HL-60 (cell line): ENCODE data around the gene MLST8.

Experiments used
- POLR2AphosphoS5 ChIP-seq: IDR thresholded peaks from 2 replicates; pipeline ENCODE4 v1.6.1; 2012; ENCODE audit warnings: low read depth
- REST ChIP-seq: IDR thresholded peaks from 2 replicates; pipeline ENCODE4 v1.6.1; 2012; ENCODE audit warnings: low read depth; ENCODE audit not compliant: insufficient replicate concordance
- SPI1 ChIP-seq: IDR thresholded peaks from 2 replicates; pipeline ENCODE4 v1.6.1; 2012; ENCODE audit warnings: low read depth, mild to moderate bottlenecking, borderline replicate concordance
- TF ChIP-seq, protein P1 (sequence below): IDR thresholded peaks from one replicate; pipeline ENCODE4 v1.5.1; 2011; ENCODE audit warnings: low read length, control low read depth, inconsistent platforms; ENCODE audit not compliant: insufficient read depth

DNA sequence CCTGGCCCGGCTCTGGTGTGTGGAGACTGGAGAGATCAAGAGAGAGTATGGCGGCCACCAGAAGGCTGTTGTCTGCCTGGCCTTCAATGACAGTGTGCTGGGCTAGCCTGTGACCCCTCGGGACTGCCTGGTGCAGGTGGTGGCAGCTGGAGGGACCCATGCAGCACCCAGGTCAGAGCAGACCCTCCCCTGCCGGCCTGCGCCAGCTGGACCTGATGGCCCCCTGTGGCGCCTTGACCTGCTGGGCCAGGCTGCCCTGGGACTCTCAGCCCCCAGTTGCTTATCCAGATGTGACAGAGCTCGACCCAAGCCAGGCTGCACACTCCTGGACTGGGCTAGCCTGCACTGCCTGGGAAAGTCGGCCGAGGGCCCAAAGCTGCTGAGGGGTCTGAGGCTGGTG, 3.5 kb downstream of the MLST8 start:
- TF ChIP-seq, protein P1, sequence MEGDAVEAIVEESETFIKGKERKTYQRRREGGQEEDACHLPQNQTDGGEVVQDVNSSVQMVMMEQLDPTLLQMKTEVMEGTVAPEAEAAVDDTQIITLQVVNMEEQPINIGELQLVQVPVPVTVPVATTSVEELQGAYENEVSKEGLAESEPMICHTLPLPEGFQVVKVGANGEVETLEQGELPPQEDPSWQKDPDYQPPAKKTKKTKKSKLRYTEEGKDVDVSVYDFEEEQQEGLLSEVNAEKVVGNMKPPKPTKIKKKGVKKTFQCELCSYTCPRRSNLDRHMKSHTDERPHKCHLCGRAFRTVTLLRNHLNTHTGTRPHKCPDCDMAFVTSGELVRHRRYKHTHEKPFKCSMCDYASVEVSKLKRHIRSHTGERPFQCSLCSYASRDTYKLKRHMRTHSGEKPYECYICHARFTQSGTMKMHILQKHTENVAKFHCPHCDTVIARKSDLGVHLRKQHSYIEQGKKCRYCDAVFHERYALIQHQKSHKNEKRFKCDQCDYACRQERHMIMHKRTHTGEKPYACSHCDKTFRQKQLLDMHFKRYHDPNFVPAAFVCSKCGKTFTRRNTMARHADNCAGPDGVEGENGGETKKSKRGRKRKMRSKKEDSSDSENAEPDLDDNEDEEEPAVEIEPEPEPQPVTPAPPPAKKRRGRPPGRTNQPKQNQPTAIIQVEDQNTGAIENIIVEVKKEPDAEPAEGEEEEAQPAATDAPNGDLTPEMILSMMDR, result no peak
- TF ChIP-seq POLR2AphosphoS5, result no peak
- no peak for TF ChIP-seq REST
- no peak for TF ChIP-seq SPI1
